Epithelial cell of prostate (primary cell): ENCODE data around the gene RAET1E.
"Not testable (repeated sequence)": the region's sequence is repeated elsewhere in the genome, so short reads cannot be mapped to it uniquely, and the experiment has no call there.

ENCODE experiments used
- DNase-seq: peaks from one replicate; pipeline ENCODE4 v3.0.0-alpha.2; 2011; ENCODE audit warnings: low read depth, low spot score
- H3K27ac ChIP-seq: fragments of 450-650 bp; 2 replicates; pipeline ENCODE4 v1.5.1; 2017; ENCODE audit warnings: mild to moderate bottlenecking

RAET1E gene

DNA sequence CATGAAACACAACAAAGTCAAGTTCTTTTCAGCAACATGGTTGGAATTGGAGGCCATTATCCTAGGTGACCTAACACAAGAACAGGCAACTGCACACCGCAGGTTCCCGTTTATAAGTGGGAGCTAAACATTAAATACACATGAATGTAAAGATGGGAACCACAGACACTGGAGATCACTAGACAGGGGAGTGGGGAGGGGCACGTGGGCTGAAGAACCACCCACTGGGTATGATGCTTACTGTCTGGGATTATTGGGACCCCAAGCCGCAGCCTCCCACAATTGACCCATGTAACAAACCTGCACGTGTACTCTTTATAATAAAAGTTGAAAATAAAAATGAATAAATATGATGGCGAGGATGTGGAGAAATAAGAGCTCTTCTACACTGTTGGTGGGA is 33.6 kb upstream of the RAET1E start:
- no peak overlapping the region for H3K27ac ChIP-seq
- no peak for DNase-seq

DNA sequence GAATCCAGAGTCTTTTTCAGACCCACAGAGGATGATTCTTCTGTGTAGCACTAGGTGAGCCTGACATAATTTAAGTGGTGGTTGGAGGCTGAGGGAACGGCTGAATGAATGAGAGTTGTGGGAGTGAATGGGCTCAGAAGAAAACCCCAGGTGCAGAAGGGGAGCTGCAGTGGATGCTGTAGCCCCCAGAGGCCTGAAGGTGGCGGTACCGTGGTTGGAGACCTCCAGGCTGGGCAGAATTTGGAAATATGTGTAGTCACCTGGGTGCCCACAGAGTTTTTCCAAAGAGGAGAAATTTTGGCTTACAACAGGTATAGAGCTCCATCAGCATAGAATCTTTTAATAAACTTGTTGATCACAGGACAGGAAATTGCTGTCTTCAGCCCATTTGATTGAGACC is 31.5 kb upstream of the RAET1E start:
- no peak overlapping the region for H3K27ac ChIP-seq
- no peak for DNase-seq

DNA sequence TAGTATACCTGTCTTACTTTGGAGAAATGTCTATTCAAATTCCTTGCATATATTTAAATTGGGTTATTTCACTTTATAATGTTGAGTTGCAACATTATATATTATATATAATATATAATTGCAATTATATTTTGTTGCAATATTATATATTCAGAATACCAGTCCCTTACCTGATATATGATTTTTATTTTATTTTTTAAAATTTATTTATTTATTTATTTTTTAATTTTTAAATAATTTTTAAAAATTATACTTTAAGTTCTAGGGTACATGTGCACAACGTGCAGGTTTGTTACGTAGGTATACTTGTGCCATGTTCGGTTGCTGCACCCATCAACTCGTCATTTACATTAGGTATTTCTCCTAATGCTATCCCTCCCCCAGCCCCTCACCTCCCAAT is 29.1 kb upstream of the RAET1E start:
- H3K27ac ChIP-seq, DNase-seq: not testable (repeated sequence)

DNA sequence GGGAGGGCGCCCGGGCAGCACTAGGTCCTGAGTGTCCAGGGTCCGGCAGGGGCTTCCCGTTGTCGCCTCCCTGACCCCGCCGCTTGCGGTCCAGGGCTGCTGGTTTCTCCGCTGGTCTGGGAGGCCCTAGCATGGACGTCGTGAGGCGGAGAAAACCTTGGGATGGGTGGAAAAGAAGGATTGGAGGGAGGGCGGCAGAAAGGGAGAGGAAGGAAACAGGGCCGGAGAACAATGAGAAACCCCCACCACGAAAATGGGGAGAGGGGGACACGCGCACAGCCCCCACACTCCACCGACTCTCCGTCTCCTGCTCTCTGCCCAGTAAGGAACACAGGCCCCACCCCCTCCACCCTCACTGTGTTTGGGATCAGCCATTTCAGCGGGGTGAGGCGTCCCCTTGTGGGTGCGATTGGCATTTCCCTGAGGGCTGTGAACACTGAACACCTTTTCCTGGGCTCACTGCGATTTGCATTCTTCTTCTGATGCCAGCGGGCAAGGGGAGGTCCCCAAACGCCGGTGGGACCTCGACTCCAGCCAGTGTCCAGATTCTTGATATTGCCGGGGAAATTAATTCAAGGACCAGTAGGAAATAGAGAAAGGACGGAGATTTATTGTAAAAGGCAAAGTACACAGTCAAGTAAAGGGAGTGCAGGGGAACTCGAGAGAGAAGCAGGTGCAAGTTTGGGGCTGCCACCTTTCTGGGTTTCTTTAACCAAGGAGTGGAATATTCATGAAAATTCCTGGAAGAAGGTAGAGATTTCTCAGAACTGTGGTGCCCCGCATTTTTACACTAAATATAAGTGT is 28.3 kb upstream of the RAET1E start:
- no peak for DNase-seq

DNA sequence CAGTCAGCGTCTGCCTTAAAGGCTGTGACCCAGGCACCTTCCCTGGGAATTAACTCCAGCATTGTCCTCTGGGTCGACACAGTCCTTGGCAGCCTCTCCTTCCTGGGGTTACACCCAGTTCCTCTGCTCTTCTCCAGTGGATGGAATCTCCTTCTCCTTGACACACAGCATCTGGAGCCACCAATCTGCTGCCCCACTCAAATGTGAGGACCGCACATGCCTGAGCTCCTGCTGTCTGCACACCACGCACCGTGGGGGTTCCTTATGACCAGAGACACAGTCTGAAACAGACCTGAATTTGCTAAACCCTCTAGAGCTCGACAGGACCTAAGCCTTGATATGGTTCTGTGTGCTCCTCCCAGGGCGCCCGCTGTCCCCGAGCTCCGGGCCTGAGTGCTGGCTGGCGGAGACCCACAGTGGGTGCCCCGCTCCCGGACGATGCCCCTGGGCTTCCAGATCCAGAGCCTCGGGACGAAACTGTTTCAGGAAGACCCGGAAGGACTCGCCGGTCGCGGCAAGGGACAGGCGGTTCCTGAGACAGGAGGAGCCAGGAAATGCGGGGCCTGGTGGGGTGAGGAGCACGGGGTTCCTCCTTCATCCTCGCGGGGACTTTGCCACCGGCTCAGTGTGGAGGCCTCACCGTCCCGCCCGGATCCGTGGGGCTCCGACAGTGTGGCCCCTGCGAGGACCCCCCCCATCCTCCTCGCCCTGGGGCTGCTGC is 27.5 kb upstream of the RAET1E start:
- DNase-seq: no peak
- no peak overlapping the region for H3K27ac ChIP-seq

More for the DNA sequence above, 28.3 kb upstream of the RAET1E start:
- H3K27ac ChIP-seq: no peak overlapping the region

DNA sequence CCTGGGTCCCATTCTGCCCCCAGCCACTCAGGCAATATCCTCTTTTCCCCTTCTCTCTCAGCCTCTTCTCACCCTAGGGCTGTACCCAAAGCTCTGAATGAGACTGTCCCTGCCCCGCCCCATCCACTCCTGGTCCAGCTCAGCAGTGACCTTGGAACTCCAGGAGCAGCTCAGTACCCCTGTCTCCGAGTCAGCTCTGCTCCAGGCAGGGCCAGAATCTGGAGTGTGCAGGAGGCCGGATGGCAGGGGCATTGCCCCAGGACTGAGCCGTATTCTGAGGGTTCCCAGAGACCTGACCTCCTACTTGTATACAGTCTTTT is 27.0 kb upstream of the RAET1E start:
- no peak overlapping the region for H3K27ac ChIP-seq
- DNase-seq: no peak

DNA sequence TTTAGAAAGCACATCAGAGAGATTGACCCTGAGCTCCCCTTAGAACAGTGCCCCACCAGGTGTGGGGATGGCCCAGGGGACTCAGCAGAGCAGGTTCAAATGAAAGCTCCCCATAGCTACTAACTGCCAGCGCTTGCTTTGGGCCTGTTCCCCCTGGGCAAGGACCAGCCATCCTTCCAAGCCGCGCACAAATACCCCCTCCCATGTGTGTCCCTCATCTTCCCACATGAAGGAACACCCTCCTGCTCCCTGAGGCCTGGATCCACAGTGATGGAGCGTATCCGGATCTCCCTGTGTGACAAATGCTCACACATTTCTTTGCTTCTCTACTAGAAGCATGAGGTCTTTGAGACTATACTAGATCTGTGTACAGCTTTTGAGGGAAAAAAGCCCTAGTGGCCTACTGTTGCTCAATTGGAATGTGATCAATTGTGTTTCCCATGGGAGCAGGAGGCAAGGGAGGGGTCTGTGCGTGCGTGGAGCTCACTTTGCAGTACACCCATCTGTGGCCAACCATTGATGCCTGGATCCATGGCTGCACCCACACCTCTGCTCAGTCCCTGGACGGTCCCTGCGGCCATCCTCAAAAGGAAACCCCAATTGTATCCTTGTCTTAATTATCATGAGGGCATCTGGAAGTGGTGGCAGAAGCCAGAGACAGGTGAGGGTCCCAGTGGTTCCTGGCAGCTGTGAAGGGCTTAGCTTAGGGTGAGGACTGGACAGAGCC is 26.5 kb upstream of the RAET1E start:
- no peak overlapping the region for H3K27ac ChIP-seq
- DNase-seq: no peak

DNA sequence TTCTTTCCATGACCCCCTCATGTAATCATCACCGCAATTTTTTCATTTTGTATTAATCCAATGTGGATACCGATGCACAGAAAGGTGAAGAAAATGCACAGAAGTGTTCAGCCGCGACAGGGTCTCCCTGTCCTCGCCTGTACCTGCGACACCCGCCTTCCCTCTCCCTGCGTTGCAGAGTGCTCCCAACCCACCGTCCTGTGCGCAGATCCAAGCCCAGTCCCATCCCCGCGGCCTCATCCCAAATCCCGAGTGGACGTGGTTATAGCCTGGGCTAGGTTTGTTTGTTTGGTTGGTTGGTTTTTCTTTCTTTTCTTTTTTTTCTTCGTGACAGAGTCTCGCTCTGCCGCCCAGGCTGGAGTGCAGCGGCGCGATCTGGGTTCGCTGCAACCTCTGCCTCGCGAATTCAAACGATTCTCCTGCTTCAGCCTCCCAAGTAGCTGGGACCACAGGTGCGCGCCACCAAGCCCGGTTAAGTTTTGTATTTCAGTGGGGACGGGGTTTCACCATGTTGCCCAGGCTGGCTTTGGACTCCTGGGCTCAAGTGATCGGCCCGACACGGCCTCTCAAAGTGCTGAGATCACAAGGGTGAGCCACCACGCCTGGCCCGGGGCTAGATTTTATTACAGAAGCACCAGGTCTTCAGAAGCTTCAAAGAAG is 25.5 kb upstream of the RAET1E start:
- DNase-seq: no peak

DNA sequence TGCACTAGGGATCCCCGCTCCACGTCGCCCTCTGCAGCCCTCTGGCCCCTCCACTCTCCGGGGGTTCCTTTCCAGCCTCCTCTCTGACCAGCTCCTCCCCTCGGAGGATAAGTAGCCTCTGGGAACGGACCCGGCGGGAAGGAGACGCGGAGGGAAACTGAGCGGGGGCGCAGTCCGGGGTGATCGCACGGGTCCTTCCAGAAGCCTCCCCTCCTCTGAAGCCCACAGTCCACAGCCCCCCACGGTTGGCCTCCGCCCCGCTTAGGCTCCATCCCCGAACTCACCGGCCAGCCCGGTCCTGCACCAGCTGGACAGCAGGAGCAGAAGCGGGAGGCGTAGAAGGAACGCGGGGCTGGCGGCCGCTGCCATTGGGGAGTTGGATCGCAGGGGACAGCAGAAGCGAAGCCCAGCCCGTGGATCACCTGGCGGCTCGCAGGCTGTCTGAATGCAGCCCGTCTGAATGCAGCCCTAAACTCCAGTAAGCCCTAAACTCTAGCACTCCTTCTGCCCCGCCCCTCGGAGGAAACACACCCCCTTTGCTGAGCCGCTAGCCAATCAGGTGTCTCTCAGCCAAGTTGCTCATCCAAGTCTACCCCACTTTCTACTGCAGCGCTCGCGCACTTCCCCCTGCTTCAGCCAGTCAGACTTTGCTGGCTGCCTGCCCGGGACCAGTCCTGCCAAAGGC is 24.9 kb upstream of the RAET1E start, which contains the start of gene RAET1G:
Gene RAET1G (minus strand): TSS at position 480 of the 685 bp plus-strand sequence. CDS start 111 bp downstream, at position 369.
- DNase-seq: peak; percentile 85
- H3K27ac ChIP-seq: no peak within 1 kb of the TSS

More for the DNA sequence above, 25.5 kb upstream of the RAET1E start:
- H3K27ac ChIP-seq: no peak overlapping the region

DNA sequence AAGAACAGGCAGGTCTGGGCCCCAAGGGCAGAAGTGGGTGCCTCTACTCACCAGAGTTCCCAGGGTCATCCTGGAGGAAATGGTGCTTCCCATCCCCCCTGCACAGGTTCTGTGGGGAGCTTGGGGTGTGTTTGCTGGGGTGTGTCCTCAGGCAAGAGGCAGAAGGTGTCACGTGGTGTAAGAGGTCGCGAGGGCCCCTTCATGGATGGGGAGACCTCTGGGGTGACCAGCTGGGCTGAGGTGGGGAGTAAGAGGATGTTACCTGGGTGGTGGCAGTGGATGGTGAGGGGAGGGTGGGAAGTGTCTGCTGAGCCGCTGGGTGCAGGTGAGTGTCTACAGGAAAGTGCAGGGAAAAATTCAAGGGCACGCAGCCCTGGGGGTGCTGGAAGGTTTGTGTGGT is 24.2 kb upstream of the RAET1E start:
- H3K27ac ChIP-seq, DNase-seq: not testable (repeated sequence)

DNA sequence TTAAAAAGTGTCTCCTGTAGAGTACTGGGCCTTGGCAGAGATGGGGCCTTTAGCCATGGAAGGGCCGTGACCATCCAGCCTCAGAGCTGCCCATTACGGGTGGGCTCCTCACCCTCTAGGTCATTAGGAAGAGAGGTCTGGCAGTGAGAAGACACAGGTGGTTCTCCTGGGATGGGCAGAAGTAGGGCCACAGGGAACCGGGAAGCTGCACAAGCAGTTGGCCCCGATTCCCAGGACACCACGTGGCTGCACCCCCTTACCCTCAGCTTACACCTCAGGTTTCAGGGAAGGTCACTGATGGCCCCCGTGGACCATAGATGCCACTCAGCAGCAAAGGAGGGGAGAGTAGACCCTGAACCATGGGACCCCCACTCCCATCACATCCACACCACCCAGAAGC is 23.4 kb upstream of the RAET1E start:
- DNase-seq: no peak
- H3K27ac ChIP-seq: no peak overlapping the region

DNA sequence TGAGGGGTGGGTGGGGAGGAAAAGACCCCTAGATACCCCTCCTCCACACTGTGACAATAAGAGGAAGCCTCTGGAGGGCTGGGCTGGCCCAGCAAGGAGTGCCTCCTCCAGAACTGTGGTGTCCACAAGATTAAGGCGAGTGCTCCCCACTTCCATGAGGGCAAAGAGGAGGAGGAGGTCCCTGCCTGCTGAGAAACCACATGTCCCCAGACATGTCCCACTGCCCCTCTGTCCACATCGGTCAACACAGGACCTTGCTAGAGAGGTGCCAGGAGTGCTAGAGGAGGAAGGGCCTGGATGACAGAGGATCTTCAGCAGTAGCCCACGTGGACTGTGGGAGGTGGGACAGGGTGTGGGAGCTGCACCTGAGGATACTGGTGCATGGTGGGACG is 21.9 kb upstream of the RAET1E start:
- no peak for DNase-seq
- no peak overlapping the region for H3K27ac ChIP-seq

DNA sequence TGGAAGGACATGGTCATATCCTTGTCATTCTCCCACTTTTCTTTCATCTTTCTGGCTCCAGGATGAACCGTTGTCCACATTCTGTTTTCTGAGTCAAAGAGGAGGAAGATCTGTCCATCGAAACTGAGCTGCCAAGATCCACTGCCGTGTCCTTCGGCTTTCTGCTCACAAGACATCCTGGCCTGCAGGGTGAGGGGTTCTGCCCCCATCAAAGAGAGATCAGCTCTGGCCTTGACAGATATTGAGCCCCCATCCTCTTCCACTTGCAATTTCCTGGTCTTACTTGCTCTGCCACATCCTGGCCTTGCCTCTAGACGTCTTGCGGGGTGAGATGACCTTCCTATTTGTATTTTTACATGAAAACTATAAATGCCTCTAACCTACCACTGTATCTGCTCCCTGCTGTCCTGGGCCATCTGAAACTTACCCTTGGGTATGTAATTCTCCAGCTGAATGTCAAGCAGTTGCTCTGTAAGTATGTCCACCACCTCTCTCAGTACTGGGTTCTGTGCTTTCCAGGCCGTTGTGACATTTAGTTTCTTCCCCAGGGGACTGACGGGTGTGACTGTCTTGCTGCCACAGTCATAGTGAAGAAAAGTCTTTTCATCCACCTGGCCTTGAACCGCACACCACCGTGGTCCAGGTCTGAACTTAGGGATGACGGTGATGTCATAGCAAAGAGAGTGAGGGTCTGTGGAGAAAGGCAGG is 21.4 kb upstream of the RAET1E start:
- not testable (repeated sequence) for DNase-seq, H3K27ac ChIP-seq

DNA sequence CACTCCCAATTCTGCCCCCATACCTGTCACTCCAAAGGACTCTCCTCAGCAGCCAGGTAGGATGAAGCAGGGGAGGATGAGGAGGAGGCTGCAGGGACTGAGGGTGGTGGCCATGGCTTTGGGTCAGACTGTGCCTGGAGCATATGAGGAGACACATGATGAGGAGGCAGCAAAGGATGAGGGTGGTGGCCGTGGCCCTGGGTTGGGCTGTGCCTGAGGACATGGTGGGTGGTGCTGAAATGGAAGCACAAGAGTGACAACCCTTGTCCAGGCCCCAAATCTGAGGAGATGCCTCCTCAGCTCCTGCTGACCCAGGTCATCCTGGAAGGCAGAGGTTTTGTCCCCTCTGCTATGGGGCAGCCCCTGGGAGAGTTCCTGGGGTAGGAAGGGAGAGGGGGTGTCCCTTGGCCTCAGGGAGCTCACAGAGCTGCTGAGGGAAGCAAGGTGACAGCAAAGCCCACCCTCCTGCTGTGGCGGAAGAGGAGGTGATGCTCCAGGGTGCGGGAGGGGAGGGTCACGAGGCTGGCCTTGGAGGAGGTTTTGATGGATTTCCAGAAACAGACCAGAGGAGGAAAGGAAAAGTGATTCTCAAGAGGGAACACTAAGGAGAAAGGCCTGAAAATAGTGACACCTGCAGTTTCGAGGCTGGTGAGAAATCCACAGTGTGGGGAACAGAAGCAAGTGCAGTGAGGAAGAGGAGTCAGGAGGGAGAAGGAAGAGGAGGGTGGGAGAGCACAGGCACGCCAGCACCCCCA is 20.4 kb upstream of the RAET1E start:
- no peak overlapping the region for H3K27ac ChIP-seq
- DNase-seq: no peak

DNA sequence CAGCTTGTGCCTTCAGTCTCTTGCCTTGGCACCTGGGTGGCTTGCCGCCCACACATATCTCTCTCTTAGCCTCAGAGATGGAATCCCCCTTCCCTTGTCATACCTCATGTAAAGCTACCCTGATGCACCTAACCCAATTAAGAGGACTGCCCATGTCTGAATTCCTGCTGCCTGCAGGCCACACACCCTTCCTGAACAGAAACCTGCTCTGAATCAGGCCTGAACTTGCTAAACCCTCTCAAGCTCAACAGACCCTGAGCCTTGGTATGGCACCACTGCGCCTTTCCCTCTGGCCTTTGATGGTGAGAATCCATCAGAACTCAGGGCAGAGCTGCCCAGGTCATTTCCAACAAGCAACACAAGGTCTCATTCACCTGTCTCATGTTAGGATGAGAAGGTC is 19.8 kb upstream of the RAET1E start:
- DNase-seq: no peak
- H3K27ac ChIP-seq: no peak overlapping the region

DNA sequence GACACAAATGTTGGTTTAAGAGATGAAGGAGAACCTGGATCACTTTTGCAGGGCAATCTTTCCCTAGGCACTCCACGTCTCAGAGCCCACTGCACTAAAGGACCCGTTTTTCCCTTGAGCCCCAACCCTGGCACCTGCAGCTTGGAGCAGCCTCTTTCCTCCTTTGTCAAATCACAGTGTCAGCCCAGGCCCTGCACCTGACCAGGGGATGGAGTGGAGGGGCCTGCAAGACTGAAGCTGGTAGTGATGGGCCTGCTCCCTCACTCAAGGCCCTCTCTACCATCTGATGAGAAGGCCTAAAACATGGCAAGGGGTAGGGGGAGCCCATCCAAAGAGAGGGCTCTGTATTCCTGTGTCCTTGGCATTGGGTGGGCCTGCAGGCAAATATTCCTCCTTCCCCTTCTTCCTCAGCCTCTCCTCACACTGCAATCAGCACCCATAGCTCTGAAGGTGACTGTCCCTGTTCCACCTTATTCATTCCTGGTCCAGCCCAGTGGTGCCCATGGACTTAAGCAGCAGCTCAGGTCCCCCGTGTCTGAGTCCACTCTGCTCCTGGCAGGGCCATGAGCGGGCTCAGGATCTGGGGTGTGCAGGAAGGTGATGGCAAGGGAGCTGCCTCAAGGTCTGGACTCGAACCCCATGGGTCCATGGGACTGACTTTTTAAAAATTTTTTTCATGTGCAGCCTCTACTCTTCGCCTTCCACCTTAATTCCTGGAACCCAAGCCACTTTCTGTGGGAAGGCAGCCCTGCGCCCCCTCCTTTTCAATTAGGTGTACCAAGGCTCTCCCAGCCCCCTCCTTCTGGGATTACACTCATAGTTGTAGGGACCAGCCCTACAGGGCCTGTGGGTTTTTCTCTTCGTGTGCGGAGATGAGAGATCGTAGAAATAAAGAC is 18.3 kb upstream of the RAET1E start:
- no peak overlapping the region for H3K27ac ChIP-seq
- no peak for DNase-seq

DNA sequence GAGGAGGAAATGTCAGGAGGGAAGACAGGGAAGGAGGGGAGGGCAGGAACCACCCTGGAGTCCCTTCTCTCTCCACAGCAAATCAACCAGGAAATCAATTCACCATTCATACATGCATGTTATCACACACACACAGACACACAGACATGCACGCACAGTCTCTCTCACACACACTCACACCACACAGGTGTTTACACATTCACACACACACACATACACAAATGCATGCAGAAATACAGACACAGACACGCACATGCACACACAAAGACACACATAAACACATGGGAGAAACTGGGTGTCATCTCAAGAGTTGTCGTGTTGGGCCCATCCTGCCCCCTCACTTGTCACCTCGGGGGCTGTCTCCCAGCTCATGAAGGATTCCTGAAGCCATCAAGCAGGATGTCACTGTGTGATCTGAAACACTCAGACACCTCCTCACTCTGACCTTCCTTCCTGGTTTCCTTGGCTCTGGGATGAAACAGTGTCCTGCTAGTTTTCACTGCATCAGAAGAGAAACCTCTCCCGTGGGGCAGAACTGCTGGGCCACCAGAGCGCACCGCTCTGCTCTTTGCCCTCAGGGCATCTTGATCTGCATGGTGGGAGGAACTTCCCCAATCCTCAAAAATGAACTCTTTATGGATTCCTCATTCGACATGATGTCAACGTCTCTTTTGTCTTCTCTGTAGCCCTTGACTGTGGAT is 15.8 kb upstream of the RAET1E start:
- H3K27ac ChIP-seq: no peak overlapping the region
- no peak for DNase-seq
